GM18951 (cell line): ENCODE data around the gene BTBD18.

Experiments
- POLR2A ChIP-seq: IDR thresholded peaks from 4 replicates; pipeline ENCODE4 v1.6.1; 2011; ENCODE audit warnings: mild to moderate bottlenecking; ENCODE audit not compliant: insufficient read length, insufficient read depth; ENCODE audit errors: extremely low read depth
- in situ Hi-C: fragments of 300-500 bp; cut with MboI; formaldehyde crosslinking; loops from one replicate; pipeline ENCODE4 v1.12.0; 2022; ENCODE audit warnings: low sequenced_read_pairs, mixed read lengths, inconsistent platforms; ENCODE audit not compliant: unreplicated experiment

The BTBD18 gene

DNA sequence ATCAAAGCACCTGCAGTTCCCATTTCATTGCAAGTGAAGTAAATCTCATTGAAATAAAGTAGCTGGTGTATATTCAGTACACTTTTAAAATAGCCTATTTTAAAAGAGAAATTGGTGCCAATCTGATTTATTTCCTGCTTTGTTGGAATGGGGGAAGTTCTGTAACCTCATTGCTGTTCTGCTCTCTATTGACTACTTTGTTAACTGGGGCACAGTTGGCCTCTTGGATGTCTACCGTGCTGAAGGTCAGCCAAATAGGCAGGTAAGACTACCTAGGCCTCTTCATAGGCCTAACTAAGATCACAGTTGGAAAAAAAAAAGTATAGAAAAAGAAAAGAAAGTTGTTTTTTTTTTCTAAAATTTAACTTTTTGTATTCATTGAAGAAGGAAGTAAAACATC is 19.2 kb upstream of the BTBD18 start:
- in situ Hi-C loops = loop anchor here (25.0 kb wide), 1 partner anchor 1342 kb away; the partner anchor contains the start of gene FAM111B
- TF ChIP-seq POLR2A = no peak

- in situ Hi-C loops = loop anchor here (25.0 kb wide), 1 partner anchor 1347 kb away; the partner anchor contains the start of gene FAM111B
- no peak for TF ChIP-seq POLR2A
Measured at GRCh38 chr11:57764972-57765371, 13.4 kb upstream of the BTBD18 start.

DNA sequence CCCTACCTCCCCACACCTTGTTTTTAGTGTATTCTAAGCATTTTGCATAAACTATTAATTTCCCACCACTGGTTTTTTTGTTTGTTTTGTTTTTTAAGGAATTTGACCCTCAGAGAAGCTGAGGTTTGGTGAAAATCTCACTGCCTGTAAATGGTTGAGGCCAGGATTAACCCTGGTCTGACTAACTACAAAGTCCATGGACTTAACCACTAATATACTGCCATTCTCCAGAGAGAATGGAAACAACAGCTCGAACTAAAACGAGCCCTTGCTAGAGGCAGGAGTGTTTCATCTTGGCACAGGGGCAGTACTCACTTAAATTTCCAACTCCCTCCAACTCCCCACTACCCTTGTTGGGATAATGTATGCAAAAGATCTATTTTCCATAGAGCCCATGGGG is 12.9 kb upstream of the BTBD18 start:
- no peak for TF ChIP-seq POLR2A
- in situ Hi-C loops = loop anchor here (25.0 kb wide), 1 partner anchor 1348 kb away; the partner anchor contains the start of gene FAM111B

- in situ Hi-C loops = loop anchor here (25.0 kb wide), 1 partner anchor 1348 kb away; the partner anchor contains the start of gene FAM111B
- no peak for TF ChIP-seq POLR2A
Measured at GRCh38 chr11:57764021-57764420, 12.4 kb upstream of the BTBD18 start.

DNA sequence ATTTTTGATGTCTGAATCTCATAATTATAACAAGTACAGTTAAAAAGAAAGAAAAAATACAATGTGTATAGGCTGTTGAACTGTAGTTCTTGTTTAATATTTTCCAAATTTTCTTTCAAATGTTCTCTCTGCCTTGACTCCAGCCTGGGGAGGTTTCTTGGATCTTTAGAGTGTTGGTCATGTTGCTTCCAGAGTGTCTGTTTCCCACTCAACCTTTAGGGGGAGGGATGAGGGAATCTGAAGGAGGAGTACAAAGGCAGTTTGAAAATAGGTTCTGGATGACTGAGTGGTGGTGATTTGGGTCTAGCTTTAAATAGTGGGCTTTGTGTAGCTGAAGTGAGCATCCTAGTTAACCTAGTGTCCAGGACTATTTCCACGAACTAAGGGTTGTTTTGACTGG is 11.9 kb upstream of the BTBD18 start:
- TF ChIP-seq POLR2A = no peak
- in situ Hi-C loops = loop anchor here (25.0 kb wide), 1 partner anchor 1349 kb away; the partner anchor contains the start of gene FAM111B

DNA sequence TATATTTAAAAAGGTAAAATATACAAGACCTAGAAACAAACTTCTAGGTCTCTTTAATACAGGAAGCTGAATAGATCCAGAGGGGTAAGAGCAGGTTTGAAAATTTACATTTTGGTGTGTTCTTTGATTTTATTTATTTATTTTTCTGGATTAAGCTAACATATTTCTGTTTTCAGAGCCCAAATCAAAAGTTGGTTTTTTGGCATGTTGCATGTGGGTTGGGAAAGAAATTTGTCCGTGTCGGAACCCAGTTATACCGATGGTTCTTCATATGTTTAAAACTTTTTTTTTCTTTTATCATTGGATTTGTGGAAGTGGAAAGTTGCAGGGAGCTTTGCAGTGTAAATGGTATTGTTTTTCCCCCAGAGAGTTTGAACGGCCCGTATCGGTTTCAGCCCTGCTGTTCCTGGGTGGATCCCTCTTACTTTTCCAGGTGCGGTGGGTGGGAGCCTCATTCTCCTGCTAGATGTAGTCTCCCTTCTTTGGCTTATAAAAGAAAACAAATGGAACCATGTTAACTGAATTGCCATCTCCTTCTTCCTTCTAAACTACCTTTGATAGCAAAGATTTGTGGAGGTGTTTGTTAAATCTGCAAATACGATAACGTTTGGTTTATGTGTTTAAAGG is 10.7 kb upstream of the BTBD18 start:
- no peak for TF ChIP-seq POLR2A
- in situ Hi-C loops = loop anchor here (25.0 kb wide), 1 partner anchor 1350 kb away; the partner anchor contains the start of gene FAM111B

GRCh38 chr11:57761301-57762234 is 9.9 kb upstream of the BTBD18 start, which contains the start of gene CTNND1:
TSS of gene CTNND1 (plus strand) at chr11:57761802. CDS start at chr11:57791479, 29,677 bp downstream.
- in situ Hi-C loops = loop anchor here (25.0 kb wide), 1 partner anchor 1351 kb away; the partner anchor contains the start of gene FAM111B
- TF ChIP-seq POLR2A = peak; percentile 63

- in situ Hi-C loops = loop anchor here (25.0 kb wide), 1 partner anchor 1354 kb away; the partner anchor contains the start of gene FAM111B
- TF ChIP-seq POLR2A = no peak
Measured at GRCh38 chr11:57758174-57758573, 6.6 kb upstream of the BTBD18 start.

DNA sequence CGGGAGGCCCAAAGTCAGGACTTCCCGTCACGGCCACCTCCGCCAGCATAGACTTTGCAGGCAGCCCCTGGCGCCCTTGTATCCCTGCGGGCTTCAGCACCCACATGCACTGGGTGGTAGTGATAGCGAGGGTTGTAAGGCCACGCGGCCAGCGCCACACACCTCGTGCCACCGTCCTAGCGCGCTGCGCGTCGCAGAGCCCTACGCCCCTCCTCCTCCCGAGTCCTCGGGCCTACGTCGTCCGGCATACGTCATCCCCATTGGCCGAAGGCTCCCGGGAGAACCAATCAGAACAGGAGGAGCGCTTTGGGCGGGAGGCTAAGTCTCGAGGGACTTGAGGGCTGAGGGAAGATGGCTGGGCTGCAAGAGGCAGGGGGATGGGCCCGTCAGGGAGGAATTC is 1.3 kb upstream of the BTBD18 start:
- no peak for TF ChIP-seq POLR2A
- in situ Hi-C loops = loop anchor here (25.0 kb wide), 1 partner anchor 1359 kb away; the partner anchor contains the start of gene FAM111B

DNA sequence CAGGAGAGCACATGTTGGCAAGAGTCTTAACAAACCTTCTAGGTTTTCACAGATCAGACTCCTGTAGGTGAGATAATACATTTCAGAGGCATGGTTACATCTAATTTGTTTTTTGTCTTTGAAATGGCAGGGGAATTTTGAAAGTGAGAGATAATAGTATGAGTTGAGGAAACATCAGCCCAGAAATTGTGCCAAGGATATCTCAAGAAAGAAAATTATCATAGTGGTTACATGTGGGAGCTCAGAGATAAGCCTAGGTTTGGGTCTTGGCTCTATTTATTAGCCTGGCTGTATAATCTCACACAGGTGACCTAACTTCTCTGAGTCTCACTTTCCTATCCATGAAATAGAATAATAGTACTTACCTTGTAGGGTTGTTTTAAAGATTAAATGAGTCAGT is 443 bp downstream of the BTBD18 start:
- in situ Hi-C loops = loop anchor here (25.0 kb wide), 1 partner anchor 1361 kb away; the partner anchor contains the start of gene FAM111B
- no peak for TF ChIP-seq POLR2A

DNA sequence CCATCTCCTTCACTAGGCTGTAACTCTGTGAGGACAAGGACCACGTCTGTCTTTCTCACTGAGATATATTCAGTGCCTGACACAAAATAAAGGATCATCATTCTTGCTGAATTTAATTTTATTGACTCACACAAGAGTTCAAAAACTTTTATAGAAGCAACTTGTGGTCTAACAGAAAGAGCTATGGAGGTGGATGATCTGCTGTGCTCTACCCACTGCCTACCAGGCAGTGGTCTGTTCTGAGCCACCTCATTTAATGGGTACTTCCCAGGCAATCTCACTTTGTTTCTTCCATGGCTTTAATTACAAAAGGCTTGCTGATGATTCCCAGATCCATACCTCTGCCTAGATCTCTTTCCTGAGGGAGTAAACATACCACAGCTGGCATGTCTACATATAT is 4.7 kb downstream of the BTBD18 start:
- no peak for TF ChIP-seq POLR2A
- in situ Hi-C loops = no loop called here

GRCh38 chr11:57745206-57745605 is 6.4 kb downstream of the BTBD18 start:
- in situ Hi-C loops = no loop called here
- no peak for TF ChIP-seq POLR2A

GRCh38 chr11:57744357-57744756 is 7.3 kb downstream of the BTBD18 start:
- in situ Hi-C loops = no loop called here
- peak; percentile 24 for TF ChIP-seq POLR2A
